Globus pallidus (tissue), 1 donor: ENCODE results near the gene ZBED1.
"Not testable (repeated sequence)": the region's sequence is repeated elsewhere in the genome, so short reads cannot be mapped to it uniquely, and the experiment has no call there.

Experiments used
- DNase-seq: peaks from one replicate; pipeline ENCODE4 v3.0.0-alpha.2; 2015; ENCODE audit warnings: low spot score

The ZBED1 gene

DNA sequence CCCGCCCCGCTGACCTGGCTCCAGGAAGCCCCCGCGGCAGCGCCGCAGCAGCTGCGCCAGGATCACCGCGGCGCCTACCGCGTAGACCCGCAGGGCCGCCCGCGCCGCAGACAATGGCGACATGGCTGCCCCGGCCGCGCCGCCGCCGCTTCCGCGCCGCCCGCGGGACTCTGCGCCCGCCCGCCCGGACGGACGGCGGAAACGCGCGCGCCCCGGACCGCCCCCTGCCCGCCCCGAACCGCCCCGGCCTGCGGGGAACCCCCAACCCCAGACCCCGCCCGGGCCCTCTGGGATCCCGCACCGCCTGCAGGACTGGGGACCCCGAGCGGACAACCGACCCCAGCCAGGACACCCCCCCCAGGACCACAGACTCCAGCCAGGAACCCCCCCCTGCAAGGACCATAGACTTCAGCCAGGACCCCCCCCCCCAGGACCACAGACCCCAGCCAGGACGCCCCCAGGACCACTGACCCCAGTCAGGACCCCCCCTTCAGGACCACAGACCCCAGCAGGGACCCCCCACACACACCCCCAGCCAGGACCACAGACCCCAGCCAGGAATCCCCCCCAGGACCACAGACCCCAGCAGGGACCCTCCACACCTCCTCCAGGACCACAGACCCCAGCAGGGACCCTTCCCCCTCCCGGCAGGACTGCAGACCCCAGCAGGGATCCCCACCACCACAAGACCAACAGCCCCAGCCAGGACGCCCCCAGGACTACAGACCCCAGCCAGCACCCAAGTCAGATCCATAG is at the start of gene ZBED1, which contains the start of gene DHRSX:
ZBED1 (minus strand) TSS at position 174 of the 756 bp plus-strand sequence. CDS start 10,257 bp downstream, outside the sequence.
DHRSX (minus strand) TSS at position 174 of the 756 bp plus-strand sequence; CDS start at position 123, 51 bp downstream.
- DNase-seq: no peak

DNA sequence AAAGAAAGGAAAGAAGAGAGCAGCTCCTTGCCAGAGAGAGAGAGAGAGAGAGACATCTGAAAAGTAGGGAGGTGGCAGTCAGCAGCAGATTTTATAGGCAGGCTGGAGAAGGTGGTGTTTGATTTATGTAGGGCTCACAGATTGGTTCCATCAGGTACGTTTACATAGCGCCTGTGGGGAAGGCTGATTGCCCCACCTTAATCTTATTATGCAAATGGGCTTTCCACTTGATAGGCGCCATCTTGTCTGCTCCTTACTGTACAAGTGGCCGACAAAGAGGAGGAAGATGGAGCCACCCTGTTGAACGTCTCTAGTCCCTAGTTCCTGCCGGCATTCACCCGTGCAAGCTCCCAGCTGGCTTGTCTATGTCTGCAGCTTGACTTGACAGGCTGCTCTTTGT is 49.1 kb upstream of the ZBED1 start:
- no peak for DNase-seq

DNA sequence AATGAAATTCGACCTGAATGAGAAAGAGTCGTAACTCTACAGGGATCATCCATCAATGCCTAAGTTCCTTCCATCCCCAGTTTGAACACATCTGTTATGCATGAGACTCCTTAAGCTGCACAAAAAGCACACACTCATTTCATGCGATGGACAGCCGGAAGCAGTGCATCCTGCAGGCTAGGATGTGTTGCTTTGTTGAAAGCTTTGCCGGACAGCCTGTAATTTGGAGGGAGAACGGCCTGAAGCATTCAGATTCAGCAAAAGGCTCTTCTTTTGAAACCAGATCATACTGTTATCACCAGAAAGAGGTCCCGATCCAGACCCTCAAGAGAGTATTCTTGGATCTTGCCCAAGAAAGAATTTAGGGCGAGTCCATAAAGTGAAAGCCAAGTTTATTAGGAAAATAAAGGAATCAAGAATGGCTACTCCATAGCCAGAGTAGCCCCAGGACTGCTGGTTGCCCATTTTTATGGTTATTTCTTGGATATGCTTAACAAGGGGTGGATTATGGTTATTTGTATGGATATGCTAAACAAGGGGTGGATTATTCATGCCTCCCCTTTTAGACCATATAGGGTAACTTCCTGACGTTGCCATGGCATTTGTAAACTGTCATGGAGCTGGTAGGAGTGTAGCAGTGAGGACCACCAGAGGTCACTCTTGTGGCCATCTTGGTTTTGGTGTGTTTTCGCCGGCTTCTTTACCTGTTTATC is 48.1 kb upstream of the ZBED1 start:
- no peak for DNase-seq

DNA sequence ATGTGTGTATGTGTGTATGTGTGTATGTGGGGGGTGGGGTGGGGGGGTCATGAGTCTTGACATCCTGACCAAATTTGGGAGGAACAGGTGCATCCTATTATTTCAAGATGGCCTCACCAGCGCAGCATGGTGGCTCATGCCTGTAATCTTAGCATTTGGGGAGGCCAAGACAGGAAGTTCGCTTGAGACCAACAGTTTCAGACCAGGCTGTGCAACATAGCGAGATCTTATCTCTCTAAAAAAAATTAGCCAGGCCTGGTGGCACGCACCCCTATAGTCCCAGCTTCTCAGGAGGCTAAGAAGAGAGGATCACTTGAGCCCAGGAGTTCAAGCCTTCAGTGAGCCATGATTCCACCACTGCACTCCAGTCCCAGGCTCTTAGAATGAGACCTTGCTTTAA is 47.0 kb upstream of the ZBED1 start:
- DNase-seq: no peak

DNA sequence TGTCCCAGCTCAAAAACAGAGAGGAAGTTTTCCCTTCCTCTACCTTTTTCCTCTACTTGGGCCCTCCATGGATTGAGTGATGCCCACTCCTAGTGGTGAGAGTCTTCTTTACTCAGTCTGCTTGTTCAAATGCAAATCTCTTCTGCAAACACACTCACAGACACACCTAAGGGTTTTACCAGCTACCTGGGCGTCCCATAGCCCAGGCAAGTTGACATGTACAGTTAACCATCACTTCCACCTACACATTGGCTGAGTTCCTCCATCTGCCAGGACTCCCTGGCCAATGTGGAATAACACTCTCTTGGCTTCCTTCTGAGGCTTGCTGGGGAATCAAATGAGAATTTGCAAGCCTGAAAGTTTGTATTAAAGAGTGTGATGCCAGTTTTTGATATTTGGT is 45.7 kb upstream of the ZBED1 start:
- no peak for DNase-seq

DNA sequence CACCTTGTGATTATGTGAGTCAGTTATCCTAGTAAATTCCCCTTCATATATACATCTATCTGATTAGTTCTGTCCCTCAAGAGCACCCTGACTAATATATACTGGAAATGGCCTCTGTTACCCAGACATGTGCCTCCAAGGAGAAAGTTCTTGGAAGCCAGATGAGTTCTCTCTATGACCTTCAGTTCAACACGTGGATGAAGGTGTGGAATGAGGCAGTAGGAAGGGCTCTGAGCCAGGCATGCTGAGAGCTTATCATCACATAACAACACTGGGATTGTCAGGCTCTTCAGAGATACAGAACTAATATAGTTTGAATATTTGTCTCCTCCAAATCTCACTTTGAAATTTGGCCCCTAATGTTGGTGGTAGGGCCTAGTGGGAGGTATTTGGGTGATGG is 44.4 kb upstream of the ZBED1 start:
- no peak for DNase-seq

DNA sequence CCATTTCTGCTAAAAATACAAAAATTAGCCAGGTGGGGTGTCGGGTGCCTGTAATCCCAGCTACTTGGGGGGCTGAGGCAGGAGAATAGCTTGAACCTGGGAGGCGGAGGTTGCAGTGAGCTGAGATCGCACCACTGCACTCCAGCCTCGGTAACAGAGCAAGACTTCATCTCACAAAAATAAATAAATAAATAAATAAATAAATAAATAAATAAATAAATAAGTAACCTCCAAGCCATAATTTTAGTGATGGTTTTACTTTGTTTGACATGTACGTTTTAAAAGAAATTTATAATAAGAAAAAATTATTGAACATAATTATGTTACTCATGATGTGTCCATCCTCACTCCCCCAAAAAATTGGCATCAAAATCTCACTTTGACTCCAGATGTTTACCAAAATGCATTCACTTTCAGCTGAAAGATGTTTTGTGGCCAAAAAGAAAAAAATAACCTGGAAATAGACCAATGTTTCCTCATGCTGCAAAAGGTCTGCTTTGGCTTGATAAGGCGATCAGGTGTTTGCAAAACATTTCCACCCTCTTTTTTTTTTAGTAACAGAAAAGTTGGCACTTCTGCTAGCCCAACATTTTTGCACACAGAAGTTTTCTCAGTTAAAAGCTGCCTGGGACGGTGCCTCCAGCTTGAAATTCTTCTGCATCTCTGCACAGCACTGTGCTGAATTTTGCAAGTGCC is 42.2 kb upstream of the ZBED1 start:
- no peak for DNase-seq

DNA sequence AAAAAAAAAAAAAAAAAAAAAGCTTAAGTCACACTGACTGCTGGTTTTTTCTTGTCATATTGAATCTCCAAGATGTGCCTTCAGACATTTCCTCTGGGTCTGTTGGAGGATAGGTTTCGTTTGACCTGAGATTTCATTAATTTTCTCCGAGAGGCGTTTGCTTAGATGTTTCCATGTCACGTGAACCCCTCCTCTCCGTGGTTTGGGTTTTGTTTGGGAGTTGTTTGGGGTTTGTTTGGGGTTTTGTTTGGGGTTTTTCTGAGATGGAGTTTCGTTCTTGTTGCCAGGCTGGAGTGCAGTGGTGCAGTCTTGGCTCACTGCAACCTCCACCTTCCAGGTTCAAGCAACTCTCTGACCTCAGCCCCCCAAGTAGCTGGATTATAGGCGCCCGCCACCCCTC is 40.8 kb upstream of the ZBED1 start:
- DNase-seq: no peak

DNA sequence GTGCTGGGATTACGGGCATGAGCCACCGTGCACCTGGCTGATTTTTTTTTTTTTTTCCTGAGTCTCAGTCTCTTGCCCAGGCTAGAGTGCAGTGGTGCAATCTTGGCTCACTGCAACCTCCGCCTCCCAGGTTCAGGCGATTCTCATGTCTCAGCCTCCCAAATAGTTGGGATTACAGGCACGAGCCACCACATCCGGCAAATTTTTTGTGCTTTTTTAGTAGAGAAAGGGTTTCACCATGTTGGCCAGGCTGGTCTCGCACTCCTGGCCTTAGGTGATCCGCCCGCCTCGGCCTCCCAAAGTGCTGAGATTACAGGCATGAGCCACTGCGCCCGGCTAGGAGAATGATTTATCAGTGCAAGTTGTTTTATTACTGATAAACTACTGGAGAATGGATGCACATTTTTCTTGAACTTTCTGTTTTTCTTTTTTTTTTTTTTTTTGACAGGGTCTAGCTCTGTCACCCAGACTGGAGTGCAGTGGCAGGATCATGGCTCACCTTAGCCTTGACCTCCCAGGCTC is 39.7 kb upstream of the ZBED1 start:
- no peak for DNase-seq

DNA sequence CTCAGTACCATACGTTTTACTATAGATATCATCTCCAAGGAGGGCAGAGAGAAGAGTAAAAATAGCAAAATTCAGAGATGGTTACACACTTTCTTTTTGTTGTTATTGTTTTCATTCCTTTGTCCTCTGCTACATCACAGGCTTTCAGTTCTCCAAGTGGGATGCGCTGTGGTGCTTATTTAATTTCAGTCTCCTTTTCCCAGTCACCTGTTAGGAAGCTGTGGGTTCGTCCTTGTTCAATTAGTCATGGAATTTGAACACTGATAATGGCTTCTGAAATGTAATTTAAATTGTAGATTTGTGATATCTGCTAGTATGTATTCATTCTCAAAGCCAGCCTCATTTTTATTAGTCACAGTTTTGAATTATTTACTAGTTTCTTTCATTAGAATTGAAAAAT is 38.8 kb upstream of the ZBED1 start:
- DNase-seq: no peak

DNA sequence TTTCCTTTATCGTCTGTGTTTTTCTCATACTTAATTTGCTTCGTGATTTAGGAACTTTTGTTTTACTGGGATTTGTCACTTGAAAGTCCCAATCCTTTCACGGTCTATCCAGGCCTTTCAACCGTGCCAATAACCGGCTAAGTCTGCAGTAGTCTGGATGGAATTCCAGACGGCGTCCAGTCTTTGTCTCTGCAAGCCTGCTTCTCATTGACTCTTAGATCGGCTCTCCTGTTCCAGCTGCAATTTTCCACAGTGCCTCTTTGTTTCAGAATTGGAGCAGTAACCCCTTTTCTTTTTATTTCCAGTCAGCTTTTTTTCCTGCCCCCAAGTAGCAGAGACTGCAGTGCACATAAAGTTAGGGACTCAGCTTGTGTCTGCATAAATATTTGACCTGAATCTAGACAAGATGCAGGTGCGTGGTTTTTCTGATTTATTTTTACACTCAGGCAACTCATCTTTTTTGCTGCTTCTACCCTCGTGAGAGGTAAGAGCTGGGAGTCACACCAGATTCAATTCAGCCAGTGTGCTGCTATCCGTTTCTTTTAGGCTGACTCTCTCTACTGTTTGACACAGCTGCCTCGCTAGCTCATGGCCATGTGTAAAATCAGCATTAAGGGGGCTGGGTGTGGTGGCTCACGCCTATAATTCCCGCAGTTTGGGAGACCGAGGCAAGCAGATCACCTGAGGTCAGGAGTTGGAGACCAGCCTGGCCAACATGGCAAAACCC is 37.4 kb upstream of the ZBED1 start:
- DNase-seq: peak; percentile 75

DNA sequence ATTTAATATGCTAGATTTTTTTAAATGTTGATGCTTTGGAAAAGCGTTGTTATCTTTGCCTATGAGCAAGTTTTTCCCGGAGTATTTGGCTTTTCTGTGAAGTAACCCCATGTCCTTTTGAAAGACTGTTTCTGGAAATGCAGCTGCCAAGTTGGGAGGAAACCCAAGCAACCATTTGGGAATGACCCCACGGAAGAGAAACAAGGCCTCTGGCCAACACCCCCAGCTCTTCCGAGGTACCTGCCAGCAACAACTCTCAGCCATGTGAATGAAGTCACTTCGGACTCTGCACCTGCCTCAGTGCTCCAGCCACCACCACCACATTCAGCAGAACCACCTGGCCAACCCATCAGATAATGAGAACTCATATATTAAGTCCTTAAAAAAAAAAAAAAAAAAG is 36.2 kb upstream of the ZBED1 start:
- peak; percentile 32 for DNase-seq

DNA sequence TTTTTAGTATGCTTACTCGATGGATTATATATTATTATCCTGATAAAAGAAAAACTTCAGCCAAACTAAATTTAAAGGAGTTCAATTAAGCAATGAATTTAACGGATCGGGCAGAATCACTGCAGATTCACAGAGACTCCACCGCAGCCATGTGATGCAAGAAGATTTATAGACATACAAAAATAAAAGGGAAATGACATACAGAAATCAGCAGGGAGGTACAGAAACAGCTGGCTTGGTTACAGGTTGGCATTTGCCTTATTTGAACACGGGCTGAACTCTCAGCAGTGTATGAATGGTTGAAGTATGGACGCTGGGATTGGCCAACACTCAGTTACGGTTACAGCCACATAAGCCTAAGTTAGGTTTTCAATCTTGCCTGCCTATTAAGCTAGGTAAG is 35.4 kb upstream of the ZBED1 start:
- no peak for DNase-seq

DNA sequence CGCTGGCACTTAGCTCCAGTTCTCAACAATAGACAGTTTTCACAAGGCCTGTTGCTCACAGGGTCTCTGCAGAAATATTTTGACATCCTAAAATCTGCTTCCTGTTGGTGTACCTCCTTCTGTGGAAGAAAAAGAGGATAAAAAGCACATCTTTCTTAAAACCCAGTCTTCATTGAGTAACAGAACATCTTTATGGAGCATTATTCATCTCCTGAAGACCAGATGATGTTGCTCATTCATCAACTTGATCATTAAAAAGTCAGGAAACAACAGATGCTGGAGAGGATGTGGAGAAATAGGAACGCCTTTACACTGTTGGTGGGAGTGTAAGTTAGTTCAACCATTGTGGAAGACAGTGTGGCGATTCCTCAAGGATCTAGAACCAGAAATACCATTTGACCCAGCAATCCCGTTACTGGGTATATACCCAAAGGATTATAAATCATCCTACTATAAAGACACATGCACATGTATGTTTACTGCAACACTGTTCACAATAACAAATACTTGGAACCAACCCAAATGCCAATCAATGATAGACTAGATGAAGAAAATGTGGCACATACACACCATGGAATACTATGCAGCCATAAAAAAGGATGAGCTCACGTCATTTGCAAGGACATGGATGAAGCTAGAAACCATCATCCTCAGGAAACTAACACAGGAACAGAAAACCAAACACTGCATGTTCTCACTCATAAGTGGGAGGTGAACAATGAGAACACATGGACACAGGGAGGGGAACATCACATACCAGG is 33.7 kb upstream of the ZBED1 start:
- not testable (repeated sequence) for DNase-seq

DNA sequence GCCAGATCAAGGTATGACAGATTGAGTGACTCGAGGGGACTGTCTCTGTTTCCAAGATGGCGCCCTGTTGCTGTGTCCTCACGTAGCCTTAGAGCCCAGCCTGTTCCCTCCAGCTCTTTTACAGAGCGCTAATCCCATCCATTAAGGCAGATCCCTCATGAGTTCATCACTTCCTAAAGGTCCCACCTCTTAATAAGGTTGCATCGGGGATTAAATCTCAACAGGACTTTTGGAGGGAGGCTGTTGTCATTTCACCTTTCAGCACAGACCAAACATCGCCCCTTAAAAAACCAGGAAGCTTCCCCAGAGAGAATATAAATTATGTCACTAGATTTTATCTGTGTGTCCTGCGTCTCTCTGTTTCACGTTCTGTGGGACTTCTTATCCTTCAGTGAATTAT is 32.6 kb upstream of the ZBED1 start:
- no peak for DNase-seq

DNA sequence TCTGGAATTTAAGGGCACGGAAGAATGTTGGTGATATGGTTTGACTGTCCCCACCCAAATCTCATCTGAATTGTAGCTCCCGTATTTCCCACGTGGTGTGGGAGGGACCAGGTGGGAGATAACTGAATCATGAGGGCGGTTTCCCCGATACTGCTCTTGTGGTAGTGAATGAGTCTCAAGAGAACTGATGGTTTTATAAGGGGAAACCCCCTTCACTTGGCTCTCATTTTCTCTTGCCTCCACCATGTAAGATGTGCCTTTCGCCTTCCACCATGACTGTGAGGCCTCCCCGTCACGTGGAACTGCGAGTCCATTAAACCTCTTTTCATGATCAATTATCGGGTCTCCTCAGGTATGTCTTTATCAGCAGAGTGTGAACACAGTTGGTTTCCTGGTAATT is 25.6 kb upstream of the ZBED1 start:
- DNase-seq: no peak

DNA sequence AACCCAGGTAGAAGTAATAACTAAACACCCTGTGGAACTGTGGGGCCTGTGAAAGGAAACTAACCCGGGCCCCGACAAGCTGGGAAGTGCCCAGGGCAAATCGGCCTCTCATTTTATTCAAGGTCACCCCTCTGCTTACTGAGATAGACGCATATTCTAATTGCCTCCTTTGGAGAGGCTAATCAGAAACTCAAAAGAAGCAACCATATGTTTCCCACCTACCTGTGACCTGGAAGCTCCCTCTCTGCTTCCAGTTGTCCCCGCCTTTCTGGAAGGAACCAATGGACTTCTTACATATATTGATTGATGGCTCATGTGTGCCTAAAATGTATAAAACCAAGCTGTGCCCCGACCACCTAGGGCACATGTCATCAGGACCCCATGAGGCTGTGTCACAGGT is 23.1 kb upstream of the ZBED1 start:
- no peak for DNase-seq

DNA sequence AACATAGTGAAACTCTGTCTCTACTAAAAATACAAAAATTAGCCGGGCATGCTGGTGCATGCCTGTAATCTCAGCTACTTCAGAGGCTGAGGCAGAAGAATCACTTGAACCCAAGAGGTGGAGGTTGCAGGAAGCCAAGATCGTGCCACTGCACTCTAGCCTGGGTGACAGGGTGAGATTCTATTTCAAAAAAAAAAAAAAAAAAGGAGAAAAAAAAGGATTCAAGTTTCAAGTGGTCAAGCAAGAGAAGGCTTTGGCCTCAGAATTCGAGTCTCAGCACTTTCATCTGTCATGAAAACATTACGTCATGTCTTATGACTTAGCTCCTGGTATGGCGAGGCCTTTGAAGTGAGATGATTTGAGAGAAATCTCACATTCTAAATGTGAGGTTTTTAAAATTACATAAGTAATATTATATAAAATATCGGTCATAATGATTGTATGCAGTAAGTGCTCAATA is 21.2 kb upstream of the ZBED1 start:
- no peak for DNase-seq

DNA sequence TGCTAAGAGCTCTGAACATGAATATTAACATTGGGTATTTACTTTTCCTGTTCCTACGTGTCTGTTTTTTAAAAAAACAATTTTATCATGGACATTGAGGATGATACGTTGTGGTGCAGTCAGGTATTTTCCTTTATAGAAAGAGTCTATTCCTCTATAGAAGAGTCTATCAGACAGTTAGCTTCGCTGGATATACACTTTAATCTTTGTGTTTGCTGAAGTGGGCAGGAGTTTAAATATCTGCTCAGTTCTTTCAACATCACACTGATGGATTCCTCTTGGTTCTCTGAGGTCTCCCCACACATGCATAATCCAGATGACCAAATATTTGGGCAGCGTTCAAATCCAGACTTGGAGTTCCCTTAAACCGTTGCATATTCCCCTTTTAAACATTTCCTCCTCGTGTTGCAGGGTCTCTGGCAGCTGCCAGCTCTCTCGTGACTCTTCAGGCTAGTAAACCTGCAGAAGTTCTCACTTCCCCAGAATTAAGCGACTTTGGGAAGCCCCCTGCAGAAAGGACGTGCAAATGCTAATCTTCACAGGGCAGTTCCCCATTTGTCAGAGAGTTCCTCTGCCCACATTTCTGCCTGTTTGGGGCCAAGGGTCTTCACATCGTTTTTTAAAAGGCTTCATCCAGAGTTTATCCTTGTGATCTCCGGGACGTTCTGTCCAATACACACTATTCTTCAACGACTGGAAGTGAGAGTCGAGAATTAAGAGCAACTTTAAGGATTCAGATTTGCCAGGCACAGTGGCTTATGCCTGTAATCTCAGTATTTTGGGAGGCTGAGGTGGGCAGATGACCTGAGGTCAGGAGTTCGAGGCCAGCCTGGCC is 20.5 kb upstream of the ZBED1 start:
- peak; percentile 37 for DNase-seq

DNA sequence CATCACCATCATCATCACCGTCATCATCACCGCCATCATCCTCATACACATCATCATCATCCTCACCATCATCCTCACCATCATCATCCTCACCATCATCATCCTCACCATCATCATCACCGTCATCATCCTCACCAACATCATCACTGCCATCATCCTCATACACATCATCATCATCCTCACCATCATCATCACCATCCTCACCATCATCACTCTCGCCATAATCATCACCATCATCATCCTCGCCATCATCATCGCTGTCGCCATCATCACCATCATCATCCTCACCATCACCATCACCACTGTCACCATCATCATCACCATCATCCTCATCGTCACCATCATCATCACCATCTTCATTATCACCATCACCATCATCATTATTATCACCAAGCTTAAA is 19.8 kb upstream of the ZBED1 start:
- no peak for DNase-seq
